HG02870 (cell line): ENCODE data around the gene AGBL4.

Experiments used
- ATAC-seq: cut with Tn5 transposase; IDR thresholded peaks from one replicate; pipeline ENCODE4 v1.9.1; 2021; ENCODE audit warnings: mild to moderate bottlenecking, moderate library complexity; ENCODE audit not compliant: unreplicated experiment

Gene AGBL4

GRCh38 chr1:49723662-49724061 lies 300.1 kb downstream of the AGBL4 start:
- no peak for ATAC-seq

- no peak for ATAC-seq
Observed at GRCh38 chr1:49694251-49694827, 329.4 kb downstream of the AGBL4 start.

GRCh38 chr1:49686107-49686506 lies 337.6 kb downstream of the AGBL4 start:
- ATAC-seq = no peak

- no peak for ATAC-seq
Observed at GRCh38 chr1:49677706-49678105, 346.0 kb downstream of the AGBL4 start.

- no peak for ATAC-seq
Observed at GRCh38 chr1:49651136-49651535, 372.6 kb downstream of the AGBL4 start.

- ATAC-seq = no peak
Observed at GRCh38 chr1:49630156-49630555, 393.6 kb downstream of the AGBL4 start.

- ATAC-seq = no peak
Observed at GRCh38 chr1:49627781-49628180, 396.0 kb downstream of the AGBL4 start.

- ATAC-seq = no peak
Observed at GRCh38 chr1:49626472-49626871, 397.3 kb downstream of the AGBL4 start.

- no peak for ATAC-seq
Observed at GRCh38 chr1:49622877-49623276, 400.9 kb downstream of the AGBL4 start.

GRCh38 chr1:49606082-49606481 lies 417.7 kb downstream of the AGBL4 start:
- no peak for ATAC-seq

GRCh38 chr1:49597436-49597835 lies 426.3 kb downstream of the AGBL4 start:
- ATAC-seq = no peak

- ATAC-seq = no peak
Observed at GRCh38 chr1:49576327-49576901, 447.3 kb downstream of the AGBL4 start.

GRCh38 chr1:49556676-49557234 lies 467.0 kb downstream of the AGBL4 start:
- ATAC-seq = no peak

- no peak for ATAC-seq
Observed at GRCh38 chr1:49552101-49552500, 471.7 kb downstream of the AGBL4 start.

- ATAC-seq = no peak
Observed at GRCh38 chr1:49544615-49545014, 479.1 kb downstream of the AGBL4 start.

- no peak for ATAC-seq
Observed at GRCh38 chr1:49541096-49541752, 482.5 kb downstream of the AGBL4 start.

GRCh38 chr1:49527606-49528305 lies 496.0 kb downstream of the AGBL4 start:
- ATAC-seq = no peak

- no peak for ATAC-seq
Observed at GRCh38 chr1:49526672-49527071, 497.1 kb downstream of the AGBL4 start.

- ATAC-seq = no peak
Observed at GRCh38 chr1:49523764-49524163, 500.0 kb downstream of the AGBL4 start.

- no peak for ATAC-seq
Observed at GRCh38 chr1:49466961-49467360, 556.8 kb downstream of the AGBL4 start.

GRCh38 chr1:49465486-49466185 lies 558.1 kb downstream of the AGBL4 start:
- no peak for ATAC-seq
